GM10847 (cell line): ENCODE measurements around the gene ZNRF2.

Source experiments
- POLR2A ChIP-seq: IDR thresholded peaks from 2 replicates; pipeline ENCODE4 v1.6.1; 2011; ENCODE audit not compliant: insufficient read length; ENCODE audit errors: extremely low read depth

ZNRF2 gene

GRCh38 chr7:30284298-30285066 is at the start of gene ZNRF2:
ZNRF2 (plus strand) TSS chr7:30284597; CDS start chr7:30285358, 761 bp downstream.
- TF ChIP-seq POLR2A, result no peak

DNA sequence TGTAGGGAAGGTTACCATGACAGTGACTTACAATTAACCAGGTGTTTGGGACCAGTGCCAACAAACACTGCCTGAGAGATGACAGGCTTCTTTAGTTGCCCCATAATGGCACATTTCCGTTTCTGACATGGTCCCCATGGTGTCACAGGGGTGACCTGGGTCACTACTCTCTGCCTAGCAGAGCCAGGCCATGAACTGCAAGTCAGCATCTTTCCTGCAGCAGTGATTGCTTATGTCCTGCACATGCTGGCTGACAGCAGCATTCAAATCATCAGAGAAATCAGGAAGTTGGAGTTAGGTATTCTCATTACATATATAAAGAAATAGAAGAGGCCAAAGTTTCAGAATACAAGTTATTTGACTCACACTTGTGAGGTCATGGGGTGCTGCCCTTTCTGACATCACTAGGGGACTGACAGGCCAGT is 47.1 kb upstream of the ZNRF2 start:
- no peak for TF ChIP-seq POLR2A

DNA sequence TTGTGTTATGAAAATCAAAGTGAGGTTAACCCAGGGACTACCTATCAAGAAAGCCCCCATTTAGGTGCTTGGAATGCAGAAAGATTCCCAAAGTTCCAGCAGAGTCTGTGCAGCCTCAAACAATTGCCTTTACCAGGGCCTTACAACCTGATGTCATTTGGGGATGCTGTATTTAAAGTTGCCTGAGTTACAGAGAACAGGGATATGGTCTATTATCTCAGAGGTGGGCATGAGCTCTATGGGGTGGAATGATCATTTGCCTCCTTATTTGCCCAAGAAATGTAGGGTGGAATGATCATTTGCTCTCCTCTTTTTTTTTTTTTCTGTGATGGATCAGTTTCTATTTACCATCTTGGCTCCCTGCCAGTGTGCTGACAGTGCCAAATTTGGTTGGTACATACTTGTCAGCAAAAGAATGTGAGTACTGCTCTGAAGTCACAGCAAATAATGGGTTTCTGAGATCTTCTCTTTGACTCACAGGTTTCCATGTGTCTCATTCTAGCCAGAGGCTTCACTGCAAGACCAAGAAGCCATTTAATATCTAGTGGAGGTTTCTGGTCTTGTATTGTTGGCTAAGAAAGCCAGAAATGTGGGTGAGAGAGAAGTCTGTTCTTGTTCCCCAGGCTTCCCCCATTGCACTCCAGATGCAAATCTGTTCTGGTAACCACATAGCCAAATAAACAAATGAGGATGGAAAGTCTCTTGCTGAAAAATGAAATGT is 45.5 kb upstream of the ZNRF2 start:
- no peak for TF ChIP-seq POLR2A

DNA sequence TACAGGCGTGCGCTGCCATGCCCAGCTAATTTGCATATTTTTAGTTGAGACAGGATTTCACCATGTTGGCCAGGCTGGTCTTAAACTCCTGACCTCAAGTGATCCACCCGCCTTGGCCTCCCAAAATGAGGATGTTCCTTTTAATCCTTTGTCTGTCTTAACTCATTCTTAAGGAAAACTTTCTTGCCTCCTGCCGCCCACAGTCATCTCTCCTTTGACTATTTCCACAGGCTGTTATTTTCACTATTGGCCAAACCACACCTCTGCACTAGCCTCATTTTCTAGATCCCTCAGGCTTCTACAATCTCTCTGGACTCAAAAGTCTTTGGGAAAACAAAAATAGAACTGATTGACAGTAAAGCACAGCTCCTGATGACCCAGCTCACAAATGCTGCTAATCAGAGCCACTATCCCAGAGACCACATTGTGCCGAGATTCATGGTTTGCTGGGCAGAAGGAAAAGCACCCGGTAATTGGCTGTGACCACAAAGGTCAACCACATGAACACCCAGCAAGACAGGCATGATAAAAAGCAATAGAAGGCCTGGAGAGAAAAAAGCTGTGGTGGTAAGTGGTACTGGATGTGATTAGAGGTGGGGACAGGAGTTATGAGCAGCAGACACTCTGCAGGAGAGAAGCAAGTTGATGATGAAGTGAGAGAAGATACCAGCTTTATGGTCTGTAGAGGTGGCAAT is 44.1 kb upstream of the ZNRF2 start:
- TF ChIP-seq POLR2A, result no peak

DNA sequence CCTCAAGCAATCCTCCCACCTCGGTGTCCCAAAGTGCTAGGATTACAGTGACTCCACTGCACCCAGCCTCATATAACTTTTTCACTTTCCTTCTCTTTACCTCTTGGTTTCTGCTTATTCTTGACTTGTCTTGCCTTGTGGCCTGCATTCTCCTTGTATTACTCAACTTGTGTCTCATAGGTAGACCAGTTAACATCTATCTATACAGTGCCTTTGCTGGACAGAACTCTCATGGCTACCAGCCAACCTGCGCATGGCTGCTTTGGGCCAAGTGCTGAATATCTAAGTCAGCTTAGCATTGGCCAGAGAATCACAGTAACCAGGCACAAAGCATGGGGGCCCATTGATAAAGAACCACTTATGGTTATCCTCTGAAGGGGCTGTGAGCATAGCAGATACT is 42.6 kb upstream of the ZNRF2 start:
- no peak for TF ChIP-seq POLR2A

DNA sequence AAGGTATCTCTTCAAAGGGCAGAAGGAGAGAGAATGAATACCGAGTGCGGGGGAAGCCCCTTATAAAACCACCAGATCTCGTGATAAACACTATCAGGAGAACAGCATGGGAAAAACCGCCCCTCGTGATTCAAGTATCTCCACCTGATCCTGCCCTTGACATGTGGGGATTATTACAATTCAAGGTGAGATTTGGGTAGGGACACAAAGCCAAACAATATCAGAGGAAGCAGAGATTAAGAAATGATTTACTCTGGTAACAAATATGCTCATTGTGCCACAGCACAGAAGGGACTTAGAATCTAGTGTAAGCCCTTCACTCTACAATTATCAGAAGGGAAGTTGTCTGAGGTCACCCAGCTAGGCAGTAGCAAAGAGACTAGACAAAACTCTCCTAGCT is 40.1 kb upstream of the ZNRF2 start:
- TF ChIP-seq POLR2A, result no peak

- no peak for TF ChIP-seq POLR2A
Observed at GRCh38 chr7:30245913-30246312, 38.5 kb upstream of the ZNRF2 start.

DNA sequence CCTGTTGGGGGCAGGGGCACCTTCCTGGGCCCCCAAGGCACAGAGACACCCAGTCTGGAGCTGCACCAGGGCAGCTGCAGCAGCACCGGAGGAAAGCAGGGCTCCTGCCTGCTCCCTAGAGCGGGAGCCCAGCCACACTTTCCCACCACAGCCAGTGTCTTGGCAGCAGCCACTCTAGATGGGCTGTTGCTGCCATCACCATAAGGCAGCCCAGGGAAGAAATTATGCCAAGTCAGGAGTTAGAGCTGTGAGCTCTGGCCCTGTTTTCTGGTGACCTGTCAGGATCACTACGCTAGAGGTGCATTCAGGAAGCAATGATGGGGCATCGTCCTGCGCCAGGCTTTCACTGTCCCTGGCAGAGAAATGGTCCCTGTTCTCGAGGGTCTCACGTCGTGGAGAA is 38.0 kb upstream of the ZNRF2 start:
- TF ChIP-seq POLR2A, result no peak

DNA sequence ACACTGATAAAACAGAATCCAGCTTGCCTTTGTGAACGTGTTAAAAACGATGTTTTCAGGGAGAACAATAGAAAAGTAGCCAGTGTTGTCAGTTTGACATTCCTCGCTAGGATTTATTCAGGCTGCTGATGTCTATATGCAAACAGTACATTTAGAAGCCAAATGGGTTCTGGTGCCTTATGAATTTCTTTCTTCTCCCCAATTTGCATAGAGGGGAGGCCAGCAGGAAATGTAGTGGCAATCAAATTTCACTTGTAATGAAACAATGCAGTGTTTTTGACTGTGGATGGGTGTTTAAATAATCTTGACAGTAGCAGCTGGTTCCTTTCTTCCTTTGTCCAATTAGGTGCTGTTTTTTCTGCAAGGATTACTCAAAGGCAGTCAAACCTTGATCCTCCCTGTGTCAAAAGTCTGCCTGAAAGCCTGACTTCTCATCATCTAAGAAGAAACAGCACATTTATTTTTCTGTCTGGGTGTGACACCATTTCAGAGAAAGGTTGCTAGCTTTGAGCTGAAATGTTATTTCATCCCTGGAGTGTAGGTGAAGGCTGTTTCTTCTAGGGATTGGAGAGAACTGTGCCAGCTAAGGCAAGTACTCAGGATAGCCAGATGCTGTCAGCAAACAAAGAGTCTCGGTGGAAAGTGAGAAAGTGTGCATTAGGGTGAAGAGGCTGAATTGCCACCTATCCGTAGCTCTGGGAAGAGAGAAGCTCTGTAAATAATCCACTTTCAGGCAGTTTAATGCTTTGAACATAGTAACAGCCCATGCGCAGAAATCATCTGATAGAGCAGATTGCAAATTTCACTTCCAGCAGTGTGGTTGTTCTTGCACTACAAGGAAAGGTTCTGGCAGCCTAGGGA is 36.6 kb upstream of the ZNRF2 start:
- TF ChIP-seq POLR2A, result no peak

DNA sequence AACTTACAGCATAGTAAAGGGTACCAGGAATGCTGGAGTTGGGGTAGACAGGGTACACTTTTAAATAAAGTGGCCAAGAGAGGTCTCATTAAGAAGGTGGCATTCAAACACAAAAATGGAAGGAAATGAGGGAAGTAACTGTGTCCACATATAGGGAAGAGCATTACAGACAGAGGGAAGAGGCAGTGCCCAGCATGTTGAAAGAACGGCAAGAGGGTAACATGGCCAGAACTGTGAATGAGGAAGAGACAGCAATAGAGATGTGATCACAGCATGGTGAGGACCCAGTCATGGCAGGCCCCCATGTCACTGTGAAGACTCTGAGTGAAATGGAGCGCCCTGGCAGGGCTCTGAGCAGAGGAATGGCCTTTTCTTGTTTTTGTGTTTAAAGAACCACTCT is 35.1 kb upstream of the ZNRF2 start:
- no peak for TF ChIP-seq POLR2A

DNA sequence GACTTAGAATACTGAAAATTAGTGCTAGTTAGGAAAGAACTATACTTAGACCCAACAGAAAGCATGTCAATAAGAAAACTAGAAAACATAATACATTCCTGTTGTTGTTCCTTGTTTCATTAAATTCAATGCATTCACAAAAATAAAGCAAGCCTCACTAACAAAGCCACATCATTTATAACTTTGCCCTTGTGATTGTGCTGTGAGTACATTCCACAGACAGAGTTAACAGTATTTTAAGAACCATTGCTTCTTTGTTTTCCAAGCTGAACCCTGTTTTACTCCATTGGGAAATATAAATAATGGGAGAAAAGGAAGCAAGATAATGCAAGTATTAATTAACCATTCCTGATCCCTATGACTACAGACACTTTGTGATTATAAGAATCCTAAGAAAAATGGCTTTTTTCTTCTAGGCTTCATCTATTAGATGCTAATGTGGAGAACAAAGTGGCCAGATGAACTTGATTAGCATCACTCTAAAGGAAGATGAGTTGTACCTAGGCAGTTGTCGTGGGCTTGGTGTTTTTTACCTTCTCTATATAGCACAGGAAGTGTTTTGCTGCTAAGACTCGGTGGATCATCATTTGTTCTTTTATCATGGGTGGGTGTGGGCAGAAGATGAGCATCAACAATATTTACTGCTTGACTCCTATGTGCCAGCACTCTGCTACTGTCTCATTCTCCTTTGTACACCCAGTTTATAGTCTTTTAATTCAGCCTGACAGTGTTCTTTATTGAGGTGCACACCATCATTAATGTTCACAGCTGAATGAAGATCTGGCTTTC is 34.2 kb upstream of the ZNRF2 start:
- TF ChIP-seq POLR2A, result no peak

DNA sequence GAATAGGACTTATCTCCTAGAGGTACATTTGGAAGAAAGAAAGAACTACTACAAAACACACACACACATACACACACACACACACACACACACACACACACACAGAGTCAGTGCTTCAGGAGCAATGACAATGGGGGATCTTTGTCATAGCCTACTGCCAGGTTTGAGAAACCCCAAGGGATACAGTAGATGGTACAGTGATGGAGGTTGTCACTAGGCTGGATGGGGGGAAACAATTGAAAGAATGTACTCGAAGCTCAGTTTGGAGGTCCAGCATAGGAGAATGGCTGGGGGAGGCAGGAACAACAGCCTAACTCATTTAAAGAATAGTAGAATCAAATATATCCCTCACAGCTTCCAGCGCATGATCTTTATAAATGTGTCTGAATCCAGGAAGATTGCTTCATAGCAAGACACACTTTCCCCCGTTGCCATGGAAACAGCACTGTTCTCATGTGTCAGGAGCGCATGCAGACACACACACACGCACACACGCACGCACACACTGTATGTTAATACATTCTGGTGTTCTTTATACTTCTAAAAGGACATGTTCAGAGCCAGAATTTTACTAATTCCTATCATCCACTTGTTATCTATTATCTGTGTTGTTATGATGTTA is 32.6 kb upstream of the ZNRF2 start:
- TF ChIP-seq POLR2A, result no peak

DNA sequence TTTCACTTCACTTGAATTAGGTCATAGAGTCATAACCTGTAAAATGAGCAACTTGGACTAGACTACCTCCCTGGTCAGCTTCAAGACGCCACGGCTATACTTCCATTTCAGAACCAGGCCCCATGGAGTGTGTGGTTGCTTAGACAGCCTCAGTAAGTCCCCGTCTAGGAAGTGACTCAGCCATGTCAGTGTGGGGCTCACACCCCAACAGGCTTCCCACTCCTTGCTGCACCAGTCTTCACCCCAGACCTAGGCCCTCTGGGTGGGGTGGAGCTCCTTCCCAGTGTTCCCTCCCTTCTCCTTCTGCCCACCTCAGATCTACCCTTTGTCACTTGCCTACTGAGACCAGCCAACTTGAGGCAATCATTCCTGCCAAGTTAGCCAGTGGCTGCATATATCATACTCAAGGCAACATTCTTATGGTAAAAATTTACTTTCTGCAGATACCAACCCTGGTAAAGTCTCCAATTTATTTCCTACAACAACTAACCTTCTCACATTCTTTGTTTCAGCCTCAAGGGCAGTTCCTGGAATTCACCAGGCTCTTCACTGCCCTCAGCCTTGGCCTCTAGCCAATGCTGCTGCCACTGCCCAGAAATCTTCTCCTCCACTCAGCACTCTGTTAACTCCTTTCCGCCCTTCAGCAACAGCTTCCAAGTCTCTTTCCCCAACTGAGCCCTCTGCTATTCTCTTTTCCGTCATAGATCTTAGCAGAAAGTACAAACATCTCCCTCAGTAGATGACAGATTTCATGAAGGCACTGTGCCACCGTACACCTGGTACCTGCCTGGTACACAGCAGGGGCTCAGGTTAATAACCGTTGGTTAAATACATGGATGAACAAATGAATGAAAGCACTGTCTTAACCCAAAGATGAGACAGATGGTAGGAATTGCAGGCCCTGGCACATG is 31.3 kb upstream of the ZNRF2 start:
- TF ChIP-seq POLR2A, result no peak
